Effector memory CD4-positive, alpha-beta T cell (primary cell): ENCODE measurements around the gene PWP1.

Experiments
- DNase-seq, 3 donors: peaks; one replicate each; pipeline ENCODE4 v3.0.0-alpha.2; 2020
- H3K27ac ChIP-seq: 2 replicates; pipeline ENCODE4 v1.7.0; 2013; ENCODE audit warnings: mild to moderate bottlenecking, low read length, moderate library complexity; ENCODE audit not compliant: insufficient read depth, poor library complexity, severe bottlenecking
- H3K27me3 ChIP-seq: replicated peaks from 2 replicates; pipeline ENCODE4 v1.7.0; 2013; ENCODE audit warnings: mild to moderate bottlenecking, low read length; ENCODE audit not compliant: insufficient read depth, control insufficient read depth, poor library complexity, severe bottlenecking
- H3K36me3 ChIP-seq: 2 replicates; pipeline ENCODE4 v1.7.0; 2013; ENCODE audit warnings: mild to moderate bottlenecking, low read length, moderate library complexity; ENCODE audit not compliant: control insufficient read depth, insufficient read depth
- H3K4me1 ChIP-seq: 2 replicates; pipeline ENCODE4 v1.7.0; 2013; ENCODE audit warnings: low read length, mild to moderate bottlenecking; ENCODE audit not compliant: control insufficient read depth, insufficient read depth, poor library complexity, severe bottlenecking
- H3K4me3 ChIP-seq: 2 replicates; pipeline ENCODE4 v1.7.0; 2013; ENCODE audit warnings: low read length, low read depth, mild to moderate bottlenecking; ENCODE audit not compliant: insufficient read depth, poor library complexity, severe bottlenecking
- H3K9me3 ChIP-seq: 2 replicates; pipeline ENCODE4 v1.7.0; 2013; ENCODE audit warnings: mild to moderate bottlenecking, low read length, moderate library complexity; ENCODE audit not compliant: control insufficient read depth

PWP1 gene

GRCh38 chr12:107654873-107655272 is 30.7 kb upstream of the PWP1 start:
- H3K27ac ChIP-seq, result no peak overlapping the region
- no peaks in the 10 kb centered on the region for H3K27me3 ChIP-seq
- H3K4me1 ChIP-seq, result no peaks in the 10 kb centered on the region
- no peaks in the 10 kb centered on the region for H3K9me3 ChIP-seq
- H3K4me3 ChIP-seq, result no peak overlapping the region
- H3K36me3 ChIP-seq, result peaks cover 6% of the 10 kb centered on the region
- no peak for DNase-seq

- Histone ChIP-seq H3K4me3 (no peak overlapping the region), H3K36me3 (peaks cover 6% of the 10 kb centered on the region), H3K27ac (no peak overlapping the region), H3K9me3 (no peaks in the 10 kb centered on the region), H3K27me3 (no peaks in the 10 kb centered on the region), H3K4me1 (no peaks in the 10 kb centered on the region)
- DNase-seq, result no peak
Measured at GRCh38 chr12:107655281-107656065, 30.1 kb upstream of the PWP1 start.

- no peaks in the 10 kb centered on the region for H3K27me3 ChIP-seq
- H3K4me3 ChIP-seq, result no peak overlapping the region
- H3K27ac ChIP-seq, result no peak overlapping the region
- DNase-seq, result no peak
- peaks cover 6% of the 10 kb centered on the region for H3K36me3 ChIP-seq
- H3K4me1 ChIP-seq, result no peaks in the 10 kb centered on the region
- no peaks in the 10 kb centered on the region for H3K9me3 ChIP-seq
Measured at GRCh38 chr12:107656302-107656701, 29.3 kb upstream of the PWP1 start.

DNA sequence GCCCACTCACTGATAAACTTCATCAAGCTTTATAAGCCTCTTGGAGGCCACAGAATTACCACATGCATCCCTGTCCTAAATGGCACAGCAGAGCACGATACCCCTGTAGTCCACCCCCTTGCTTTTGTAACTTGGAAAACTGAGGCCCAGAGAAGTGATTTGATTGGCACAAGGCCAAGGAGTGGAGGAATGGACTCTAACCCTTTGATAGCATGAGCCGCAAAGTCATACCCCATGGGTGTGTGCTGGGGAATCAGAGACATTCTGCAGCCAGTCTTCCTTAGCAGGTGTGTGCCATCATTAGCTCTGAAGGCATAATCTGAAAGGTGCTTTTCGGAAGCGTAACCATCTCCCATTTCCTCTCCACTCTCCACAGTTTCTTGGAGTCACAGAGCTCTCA is 28.5 kb upstream of the PWP1 start:
- no peak for DNase-seq
- Histone ChIP-seq H3K4me3 (no peak overlapping the region), H3K36me3 (peaks cover 6% of the 10 kb centered on the region), H3K27me3 (no peaks in the 10 kb centered on the region), H3K9me3 (no peaks in the 10 kb centered on the region), H3K4me1 (no peaks in the 10 kb centered on the region), H3K27ac (no peak overlapping the region)

DNA sequence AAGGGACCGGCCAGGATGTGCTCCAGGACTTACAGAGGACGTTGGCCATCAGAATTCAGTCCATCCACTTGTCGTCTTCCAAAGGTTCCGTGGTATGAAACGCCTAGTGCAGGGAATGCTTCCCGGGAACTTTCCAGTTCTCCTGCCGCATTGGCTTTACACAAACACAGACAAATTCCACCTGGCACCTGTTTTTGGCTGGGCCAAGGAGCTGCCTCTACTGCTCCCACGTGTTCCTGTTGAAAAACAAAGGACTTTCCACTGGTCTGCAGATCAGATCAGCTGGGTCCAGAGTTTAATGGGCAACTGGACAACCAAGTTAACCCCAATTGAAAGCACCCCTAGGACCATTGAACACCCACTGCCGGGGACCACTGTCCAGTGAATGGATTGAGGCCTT is 28.0 kb upstream of the PWP1 start:
- Histone ChIP-seq H3K27me3 (no peaks in the 10 kb centered on the region), H3K4me1 (no peaks in the 10 kb centered on the region), H3K9me3 (no peaks in the 10 kb centered on the region), H3K36me3 (peaks cover 6% of the 10 kb centered on the region), H3K27ac (no peak overlapping the region), H3K4me3 (no peak overlapping the region)
- DNase-seq, result no peak

DNA sequence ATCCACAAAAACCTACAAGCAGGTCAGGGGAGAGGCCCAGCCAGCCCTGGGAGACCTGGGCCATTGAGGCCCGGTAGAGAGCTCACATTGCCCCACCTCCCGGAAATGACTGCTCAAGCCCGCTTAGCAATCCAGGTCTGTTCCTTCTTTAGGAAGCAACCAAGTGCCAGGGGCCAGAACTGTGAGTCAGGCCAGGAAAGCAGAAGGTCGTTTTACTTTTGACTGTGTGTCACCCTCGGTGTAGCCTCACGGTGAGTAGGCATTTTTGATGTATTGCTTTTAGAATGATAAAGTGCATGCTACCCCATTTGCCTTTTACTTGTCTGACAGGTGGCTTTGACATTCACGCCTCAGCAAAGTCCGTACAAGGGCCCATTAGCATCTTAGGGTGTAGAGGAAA is 25.4 kb upstream of the PWP1 start:
- Histone ChIP-seq H3K27me3 (no peaks in the 10 kb centered on the region), H3K27ac (no peak overlapping the region), H3K4me1 (no peaks in the 10 kb centered on the region), H3K36me3 (peaks cover 6% of the 10 kb centered on the region), H3K4me3 (no peak overlapping the region), H3K9me3 (no peaks in the 10 kb centered on the region)
- DNase-seq, result no peak

GRCh38 chr12:107660861-107661415 is 24.7 kb upstream of the PWP1 start:
- DNase-seq, result no peak
- H3K9me3 ChIP-seq, result no peaks in the 10 kb centered on the region
- H3K27me3 ChIP-seq, result no peaks in the 10 kb centered on the region
- peaks cover 6% of the 10 kb centered on the region for H3K36me3 ChIP-seq
- no peak overlapping the region for H3K4me3 ChIP-seq
- H3K27ac ChIP-seq, result no peak overlapping the region
- H3K4me1 ChIP-seq, result no peaks in the 10 kb centered on the region

GRCh38 chr12:107661830-107662229 is 23.8 kb upstream of the PWP1 start:
- H3K4me3 ChIP-seq, result no peak overlapping the region
- no peak overlapping the region for H3K27ac ChIP-seq
- H3K27me3 ChIP-seq, result no peaks in the 10 kb centered on the region
- no peaks in the 10 kb centered on the region for H3K9me3 ChIP-seq
- DNase-seq, result no peak
- no peaks in the 10 kb centered on the region for H3K4me1 ChIP-seq
- H3K36me3 ChIP-seq, result peaks cover 6% of the 10 kb centered on the region

DNA sequence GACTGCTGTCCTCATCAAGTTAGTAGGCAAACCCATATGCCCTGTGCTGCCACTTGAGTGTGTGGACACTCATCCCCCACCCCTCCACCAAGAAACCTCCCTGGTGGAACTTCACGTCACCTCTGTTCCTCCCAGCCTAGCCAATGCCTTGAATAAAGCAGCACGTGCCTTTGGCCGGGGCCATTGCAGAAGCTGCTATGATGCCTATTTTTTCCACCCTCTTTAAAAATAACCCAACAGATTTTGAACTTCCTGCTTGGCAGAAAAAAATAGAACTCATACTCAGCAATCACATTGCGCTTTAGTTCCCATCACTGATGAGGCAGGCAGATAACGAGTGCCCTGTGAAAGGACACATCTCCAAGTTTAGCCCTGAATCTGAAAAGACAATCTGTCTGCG is 23.1 kb upstream of the PWP1 start:
- Histone ChIP-seq H3K36me3 (peaks cover 5% of the 10 kb centered on the region), H3K4me1 (no peaks in the 10 kb centered on the region), H3K4me3 (no peak overlapping the region), H3K9me3 (no peaks in the 10 kb centered on the region), H3K27ac (no peak overlapping the region), H3K27me3 (no peaks in the 10 kb centered on the region)
- DNase-seq, result no peak

GRCh38 chr12:107663277-107663676 is 22.3 kb upstream of the PWP1 start:
- no peak overlapping the region for H3K4me3 ChIP-seq
- no peaks in the 10 kb centered on the region for H3K4me1 ChIP-seq
- no peaks in the 10 kb centered on the region for H3K27me3 ChIP-seq
- no peaks in the 10 kb centered on the region for H3K9me3 ChIP-seq
- no peak for DNase-seq
- H3K27ac ChIP-seq, result no peak overlapping the region
- H3K36me3 ChIP-seq, result no peaks in the 10 kb centered on the region
